ENCODE results near the gene PTPRN2. TPM values are rescaled to one million over a fixed set of nuclear protein-coding genes. Genes with fewer than 3 reads are reported as not detected.
"Not testable (repeated sequence)": the region's sequence is repeated elsewhere in the genome, so short reads cannot be mapped to it uniquely, and the experiment has no call there.

Gene PTPRN2
- total RNA-seq, 1 donor from 2014 or later = 3.1 TPM

- DNase-seq = no peak
Observed at GRCh38 chr7:157926107-157926506, 661.5 kb downstream of the PTPRN2 start.

GRCh38 chr7:157925383-157925875 is 662.2 kb downstream of the PTPRN2 start:
- DNase-seq = no peak

GRCh38 chr7:157923903-157924630 is 663.6 kb downstream of the PTPRN2 start:
- DNase-seq = no peak

GRCh38 chr7:157922576-157922975 is 665.0 kb downstream of the PTPRN2 start:
- no peak for DNase-seq

- no peak for DNase-seq
Observed at GRCh38 chr7:157918326-157919080, 669.1 kb downstream of the PTPRN2 start.

GRCh38 chr7:157916946-157917640 is 670.5 kb downstream of the PTPRN2 start:
- DNase-seq = no peak

- DNase-seq = no peak
Observed at GRCh38 chr7:157910446-157910845, 677.2 kb downstream of the PTPRN2 start.

GRCh38 chr7:157910045-157910444 is 677.6 kb downstream of the PTPRN2 start:
- not testable (repeated sequence) for DNase-seq

GRCh38 chr7:157909370-157909769 is 678.3 kb downstream of the PTPRN2 start:
- no peak for DNase-seq

GRCh38 chr7:157908006-157908782 is 679.4 kb downstream of the PTPRN2 start:
- DNase-seq = peak; percentile 9

GRCh38 chr7:157907091-157907490 is 680.5 kb downstream of the PTPRN2 start:
- DNase-seq = no peak

GRCh38 chr7:157906583-157906982 is 681.0 kb downstream of the PTPRN2 start:
- DNase-seq = no peak

GRCh38 chr7:157905651-157906461 is 681.8 kb downstream of the PTPRN2 start:
- peak; percentile 8 for DNase-seq

GRCh38 chr7:157904866-157905570 is 682.6 kb downstream of the PTPRN2 start:
- DNase-seq = no peak

- no peak for DNase-seq
Observed at GRCh38 chr7:157904211-157904865, 683.3 kb downstream of the PTPRN2 start.

- DNase-seq = peak; percentile 70
Observed at GRCh38 chr7:157903710-157904109, 683.9 kb downstream of the PTPRN2 start.

- no peak for DNase-seq
Observed at GRCh38 chr7:157903296-157903695, 684.3 kb downstream of the PTPRN2 start.

- not testable (repeated sequence) for DNase-seq
Observed at GRCh38 chr7:157901816-157902610, 685.6 kb downstream of the PTPRN2 start.

GRCh38 chr7:157901166-157901565 is 686.5 kb downstream of the PTPRN2 start:
- DNase-seq = no peak
